GM19455 (cell line): ENCODE data around the gene NLRC4.
"Not testable (repeated sequence)": the region's sequence is repeated elsewhere in the genome, so short reads cannot be mapped to it uniquely, and the experiment has no call there.

ENCODE experiments used
- ATAC-seq: cut with Tn5 transposase; IDR thresholded peaks from one replicate; pipeline ENCODE4 v1.9.1; 2021; ENCODE audit not compliant: unreplicated experiment

The NLRC4 gene

GRCh38 chr2:32246911-32247310 is 17.8 kb downstream of the NLRC4 start:
- no peak for ATAC-seq

- ATAC-seq: no peak
Measured at GRCh38 chr2:32242331-32242730, 22.4 kb downstream of the NLRC4 start.

GRCh38 chr2:32237996-32238395 is 26.7 kb downstream of the NLRC4 start:
- no peak for ATAC-seq

- no peak for ATAC-seq
Measured at GRCh38 chr2:32237488-32237887, 27.2 kb downstream of the NLRC4 start.

- ATAC-seq: no peak
Measured at GRCh38 chr2:32235315-32235714, 29.4 kb downstream of the NLRC4 start.

GRCh38 chr2:32231959-32232358 is 32.7 kb downstream of the NLRC4 start:
- no peak for ATAC-seq

- no peak for ATAC-seq
Measured at GRCh38 chr2:32229635-32230034, 35.1 kb downstream of the NLRC4 start.

GRCh38 chr2:32228181-32228580 is 36.5 kb downstream of the NLRC4 start:
- ATAC-seq: no peak

GRCh38 chr2:32227492-32227891 is 37.2 kb downstream of the NLRC4 start:
- ATAC-seq: no peak

GRCh38 chr2:32222966-32223365 is 41.7 kb downstream of the NLRC4 start:
- no peak for ATAC-seq

GRCh38 chr2:32220445-32220844 is 44.2 kb downstream of the NLRC4 start:
- no peak for ATAC-seq

- ATAC-seq: no peak
Measured at GRCh38 chr2:32212295-32212694, 52.4 kb downstream of the NLRC4 start.

- ATAC-seq: no peak
Measured at GRCh38 chr2:32210767-32211408, 53.8 kb downstream of the NLRC4 start.

GRCh38 chr2:32203428-32203827 is 61.3 kb downstream of the NLRC4 start:
- not testable (repeated sequence) for ATAC-seq

GRCh38 chr2:32200814-32201213 is 63.9 kb downstream of the NLRC4 start:
- ATAC-seq: no peak

GRCh38 chr2:32192418-32192817 is 72.3 kb downstream of the NLRC4 start:
- no peak for ATAC-seq

GRCh38 chr2:32189011-32189410 is 75.7 kb downstream of the NLRC4 start:
- no peak for ATAC-seq

GRCh38 chr2:32182667-32183066 is 82.0 kb downstream of the NLRC4 start:
- no peak for ATAC-seq
